HEK293 (cell line): Measurements from ENCODE around the gene HSPA4.
"Not testable (repeated sequence)": the region's sequence is repeated elsewhere in the genome, so short reads cannot be mapped to it uniquely, and the experiment has no call there.

ENCODE experiments used
- SP2 ChIP-seq: fragments of 450-650 bp; formaldehyde crosslinking; IDR thresholded peaks from 2 replicates; pipeline ENCODE4 v1.5.1; 2016; ENCODE audit warnings: missing biosample characterization, missing genetic modification characterization
- ZEB2 ChIP-seq: fragments of 450-650 bp; formaldehyde crosslinking; IDR thresholded peaks from 2 replicates; pipeline ENCODE4 v1.5.1; 2016; ENCODE audit warnings: missing biosample characterization, missing genetic modification characterization
- ZNF660 ChIP-seq: fragments of 450-650 bp; IDR thresholded peaks from 2 replicates; pipeline ENCODE4 v1.5.1; 2018; ENCODE audit warnings: missing biosample characterization, mild to moderate bottlenecking, missing genetic modification characterization
- ZXDB ChIP-seq: fragments of 450-650 bp; formaldehyde crosslinking; IDR thresholded peaks from 2 replicates; pipeline ENCODE4 v1.5.1; 2016; ENCODE audit warnings: missing biosample characterization, missing genetic modification characterization
- TF ChIP-seq, protein P1 (sequence below): sonication (generic); formaldehyde crosslinking; IDR thresholded peaks from 2 replicates; pipeline ENCODE4 v1.8.1; 2022; ENCODE audit warnings: mild to moderate bottlenecking, moderate library complexity, missing genetic modification reagents
- TF ChIP-seq, protein P2 (sequence below): fragments of 450-650 bp; formaldehyde crosslinking; IDR thresholded peaks from 2 replicates; pipeline ENCODE4 v1.5.1; 2016; ENCODE audit warnings: missing biosample characterization, missing genetic modification characterization

DNA sequence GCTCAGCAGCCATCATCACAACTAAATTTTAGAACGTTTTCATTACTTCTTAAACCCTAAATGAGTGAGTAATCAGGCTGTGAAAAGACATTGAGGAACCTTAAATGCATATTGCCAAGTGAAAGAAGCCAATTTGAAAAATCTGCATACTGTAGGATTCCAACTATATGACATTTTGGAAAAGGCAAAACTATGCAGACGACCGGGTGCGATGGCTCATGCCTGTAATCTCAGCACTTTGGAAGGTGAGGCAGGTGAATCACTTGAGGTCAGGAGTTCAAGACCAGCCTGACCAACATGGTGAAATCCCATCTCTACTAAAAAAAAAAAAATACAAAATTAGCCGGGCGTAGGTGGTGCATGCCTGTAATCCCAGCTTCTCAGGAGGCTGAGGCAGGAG lies 33.4 kb downstream of the HSPA4 start:
- TF ChIP-seq SP2 (tag by site-specific recombination); ZNF660 (tag by site-specific recombination); ZEB2 (tag by site-specific recombination); ZXDB: not testable (repeated sequence)
- TF ChIP-seq, protein P1, sequence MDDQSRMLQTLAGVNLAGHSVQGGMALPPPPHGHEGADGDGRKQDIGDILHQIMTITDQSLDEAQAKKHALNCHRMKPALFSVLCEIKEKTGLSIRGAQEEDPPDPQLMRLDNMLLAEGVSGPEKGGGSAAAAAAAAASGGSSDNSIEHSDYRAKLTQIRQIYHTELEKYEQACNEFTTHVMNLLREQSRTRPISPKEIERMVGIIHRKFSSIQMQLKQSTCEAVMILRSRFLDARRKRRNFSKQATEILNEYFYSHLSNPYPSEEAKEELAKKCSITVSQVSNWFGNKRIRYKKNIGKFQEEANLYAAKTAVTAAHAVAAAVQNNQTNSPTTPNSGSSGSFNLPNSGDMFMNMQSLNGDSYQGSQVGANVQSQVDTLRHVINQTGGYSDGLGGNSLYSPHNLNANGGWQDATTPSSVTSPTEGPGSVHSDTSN, result not testable (repeated sequence)
- TF ChIP-seq, protein P2, sequence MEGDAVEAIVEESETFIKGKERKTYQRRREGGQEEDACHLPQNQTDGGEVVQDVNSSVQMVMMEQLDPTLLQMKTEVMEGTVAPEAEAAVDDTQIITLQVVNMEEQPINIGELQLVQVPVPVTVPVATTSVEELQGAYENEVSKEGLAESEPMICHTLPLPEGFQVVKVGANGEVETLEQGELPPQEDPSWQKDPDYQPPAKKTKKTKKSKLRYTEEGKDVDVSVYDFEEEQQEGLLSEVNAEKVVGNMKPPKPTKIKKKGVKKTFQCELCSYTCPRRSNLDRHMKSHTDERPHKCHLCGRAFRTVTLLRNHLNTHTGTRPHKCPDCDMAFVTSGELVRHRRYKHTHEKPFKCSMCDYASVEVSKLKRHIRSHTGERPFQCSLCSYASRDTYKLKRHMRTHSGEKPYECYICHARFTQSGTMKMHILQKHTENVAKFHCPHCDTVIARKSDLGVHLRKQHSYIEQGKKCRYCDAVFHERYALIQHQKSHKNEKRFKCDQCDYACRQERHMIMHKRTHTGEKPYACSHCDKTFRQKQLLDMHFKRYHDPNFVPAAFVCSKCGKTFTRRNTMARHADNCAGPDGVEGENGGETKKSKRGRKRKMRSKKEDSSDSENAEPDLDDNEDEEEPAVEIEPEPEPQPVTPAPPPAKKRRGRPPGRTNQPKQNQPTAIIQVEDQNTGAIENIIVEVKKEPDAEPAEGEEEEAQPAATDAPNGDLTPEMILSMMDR (tag by site-specific recombination), result not testable (repeated sequence)
